SK-N-SH treated with all-trans-retinoic acid at 6 μM for 48 hours (cell line): ENCODE results near the gene DOHH.
"Not testable (repeated sequence)": the region's sequence is repeated elsewhere in the genome, so short reads cannot be mapped to it uniquely, and the experiment has no call there.

Source experiments
- ATAC-seq: fragments of 200-7000 bp; cut with Tn5 transposase; 3 replicates; pipeline ENCODE4 v1.9.1; 2020; ENCODE audit warnings: mild to moderate bottlenecking, moderate library complexity
- ARNTL ChIP-seq: fragments of 450-650 bp; formaldehyde crosslinking; IDR thresholded peaks from 2 replicates; pipeline ENCODE4 v1.5.0; 2020; ENCODE audit warnings: low read depth, mild to moderate bottlenecking, moderate library complexity, borderline replicate concordance
- BACH2 ChIP-seq: fragments of 250-450 bp; sonication (Bioruptor Pico); IDR thresholded peaks from 2 replicates; pipeline ENCODE4 v1.9.0; 2021; ENCODE audit warnings: mild to moderate bottlenecking, borderline replicate concordance
- CREB5 ChIP-seq: fragments of 250-450 bp; sonication (Bioruptor Pico); IDR thresholded peaks from 2 replicates; pipeline ENCODE4 v1.5.1; 2020; ENCODE audit warnings: low read depth, mild to moderate bottlenecking, moderate library complexity
- CSRNP3 ChIP-seq: fragments of 250-450 bp; sonication (Bioruptor Pico); IDR thresholded peaks from 2 replicates; pipeline ENCODE4 v1.5.1; 2021; ENCODE audit warnings: mild to moderate bottlenecking, moderate library complexity
- GLIS3 ChIP-seq: fragments of 250-450 bp; sonication (Bioruptor Pico); IDR thresholded peaks from 2 replicates; pipeline ENCODE4 v1.5.0; 2020; ENCODE audit warnings: mild to moderate bottlenecking, moderate library complexity
- OSR1 ChIP-seq: fragments of 250-450 bp; sonication (Bioruptor Pico); IDR thresholded peaks from 2 replicates; pipeline ENCODE4 v1.8.0; 2022; ENCODE audit warnings: moderate library complexity, mild to moderate bottlenecking, inconsistent platforms
- PATZ1 ChIP-seq: fragments of 250-450 bp; sonication (Bioruptor Pico); IDR thresholded peaks from 2 replicates; pipeline ENCODE4 v1.8.0; 2020; ENCODE audit warnings: mild to moderate bottlenecking, moderate library complexity, borderline replicate concordance
- PPARA ChIP-seq: fragments of 250-450 bp; sonication (Bioruptor Pico); IDR thresholded peaks from 2 replicates; pipeline ENCODE4 v1.5.0; 2020; ENCODE audit warnings: mild to moderate bottlenecking, borderline replicate concordance
- RARB ChIP-seq: fragments of 250-450 bp; sonication (Bioruptor Pico); IDR thresholded peaks from 2 replicates; pipeline ENCODE4 v1.8.0; 2021; ENCODE audit warnings: mild to moderate bottlenecking, moderate library complexity
- SNAI2 ChIP-seq: fragments of 250-450 bp; sonication (Bioruptor Pico); IDR thresholded peaks from 2 replicates; pipeline ENCODE4 v1.5.0; 2020; ENCODE audit warnings: mild to moderate bottlenecking, moderate library complexity
- TCF4 ChIP-seq: fragments of 250-450 bp; sonication (Bioruptor Pico); IDR thresholded peaks from 2 replicates; pipeline ENCODE4 v1.8.0; 2021; ENCODE audit warnings: mild to moderate bottlenecking, moderate library complexity, borderline replicate concordance
- TOX ChIP-seq: fragments of 250-450 bp; sonication (Bioruptor Pico); IDR thresholded peaks from 2 replicates; pipeline ENCODE4 v1.8.0; 2021; ENCODE audit warnings: mild to moderate bottlenecking, moderate library complexity, borderline replicate concordance
- ZFP3 ChIP-seq: fragments of 250-450 bp; sonication (Bioruptor Pico); IDR thresholded peaks from 2 replicates; pipeline ENCODE4 v1.5.0; 2020; ENCODE audit warnings: mild to moderate bottlenecking, moderate library complexity
- ZNF565 ChIP-seq: fragments of 450-650 bp; formaldehyde crosslinking; conservative IDR thresholded peaks from 2 replicates; pipeline ENCODE4 v1.5.0; 2020; ENCODE audit warnings: low read depth, mild to moderate bottlenecking, moderate library complexity
- ZNF70 ChIP-seq: fragments of 450-650 bp; formaldehyde crosslinking; IDR thresholded peaks from 2 replicates; pipeline ENCODE4 v1.5.0; 2020; ENCODE audit warnings: mild to moderate bottlenecking, moderate library complexity
- ZNF8 ChIP-seq: fragments of 450-650 bp; formaldehyde crosslinking; IDR thresholded peaks from 2 replicates; pipeline ENCODE4 v1.5.0; 2020; ENCODE audit warnings: mild to moderate bottlenecking, moderate library complexity

Gene DOHH

GRCh38 chr19:3455960-3456601, 44.4 kb downstream of the DOHH start:
- TF ChIP-seq ZFP3, result no peak
- no peak for TF ChIP-seq PPARA (CRISPR knock-in tag)
- no peak for TF ChIP-seq TCF4
- TF ChIP-seq GLIS3 (CRISPR knock-in tag), result no peak
- TF ChIP-seq ARNTL (CRISPR knock-in tag), result no peak
- TF ChIP-seq ZNF70 (CRISPR knock-in tag), result no peak
- TF ChIP-seq ZNF8 (CRISPR knock-in tag), result no peak
- TF ChIP-seq TOX (CRISPR knock-in tag), result no peak
- no peak for TF ChIP-seq CSRNP3 (CRISPR knock-in tag)
- no peak for TF ChIP-seq PATZ1 (CRISPR knock-in tag)
- no peak for TF ChIP-seq OSR1
- TF ChIP-seq ZNF565 (CRISPR knock-in tag), result no peak
- no peak for TF ChIP-seq RARB (CRISPR knock-in tag)
- no peak for TF ChIP-seq SNAI2 (CRISPR knock-in tag)
- ATAC-seq, result no peak

GRCh38 chr19:3455393-3455955, 45.0 kb downstream of the DOHH start:
- no peak for ATAC-seq
- TF ChIP-seq ARNTL (CRISPR knock-in tag), result no peak
- no peak for TF ChIP-seq ZNF565 (CRISPR knock-in tag)
- TF ChIP-seq SNAI2 (CRISPR knock-in tag), result no peak

- TF ChIP-seq ZNF8 (CRISPR knock-in tag), result no peak
- no peak for TF ChIP-seq ARNTL (CRISPR knock-in tag)
- no peak for TF ChIP-seq ZNF70 (CRISPR knock-in tag)
- TF ChIP-seq PATZ1 (CRISPR knock-in tag), result no peak
- TF ChIP-seq ZFP3, result no peak
- no peak for TF ChIP-seq BACH2 (CRISPR knock-in tag)
- TF ChIP-seq CREB5 (CRISPR knock-in tag), result no peak
- TF ChIP-seq TOX (CRISPR knock-in tag), result no peak
- TF ChIP-seq SNAI2 (CRISPR knock-in tag), result no peak
- no peak for ATAC-seq
Observed at GRCh38 chr19:3454656-3455392, 45.6 kb downstream of the DOHH start.

GRCh38 chr19:3453840-3454239, 46.6 kb downstream of the DOHH start:
- ATAC-seq, result no peak
- no peak for TF ChIP-seq BACH2 (CRISPR knock-in tag)
- no peak for TF ChIP-seq SNAI2 (CRISPR knock-in tag)
- TF ChIP-seq ZFP3, result no peak
- TF ChIP-seq TCF4, result no peak

- not testable (repeated sequence) for ATAC-seq
Observed at GRCh38 chr19:3452942-3453214, 47.6 kb downstream of the DOHH start.
